GM23338 (cell line): ENCODE measurements around the gene ADGRB2. TPM values are rescaled to one million over a fixed set of nuclear protein-coding genes. Genes with fewer than 3 reads are reported as not detected.
A peak's percentile ranks its signal among the peaks of the same experiment; 100 is the strongest.

Source experiments
- ATAC-seq: fragments of 200-7000 bp; cut with Tn5 transposase; 3 replicates; pipeline ENCODE4 v1.9.1; 2020
- DNase-seq: peaks from one replicate; pipeline ENCODE4 v3.0.0-alpha.2; 2015; ENCODE audit warnings: low spot score
- H2AFZ ChIP-seq: fragments of 200-600 bp; sonication (generic); 2 replicates; pipeline ENCODE4 v1.8.0; 2016; ENCODE audit warnings: antibody characterized with exemption, mild to moderate bottlenecking, moderate library complexity
- H3F3A ChIP-seq: fragments of 200-600 bp; sonication (generic); replicated peaks from 2 replicates; pipeline ENCODE4 v1.8.0; 2017; ENCODE audit warnings: antibody characterized with exemption, mixed run types, low read depth
- H3K27ac ChIP-seq: fragments of 200-600 bp; sonication (generic); 2 replicates; pipeline ENCODE4 v1.6.1; 2016; ENCODE audit warnings: low read depth
- H3K27me3 ChIP-seq: fragments of 200-600 bp; sonication (generic); 2 replicates; pipeline ENCODE4 v1.8.0; 2016; ENCODE audit warnings: mild to moderate bottlenecking, mixed run types, moderate library complexity; ENCODE audit not compliant: insufficient read depth
- H3K36me3 ChIP-seq: fragments of 200-600 bp; sonication (generic); 2 replicates; pipeline ENCODE4 v1.8.0; 2016; ENCODE audit warnings: mild to moderate bottlenecking; ENCODE audit not compliant: insufficient read depth
- H3K4me1 ChIP-seq: fragments of 200-600 bp; sonication (generic); 2 replicates; pipeline ENCODE4 v1.8.0; 2016; ENCODE audit warnings: mild to moderate bottlenecking, moderate library complexity; ENCODE audit not compliant: insufficient read depth
- H3K4me2 ChIP-seq: fragments of 200-600 bp; sonication (generic); 2 replicates; pipeline ENCODE4 v1.7.1; 2017; ENCODE audit warnings: mixed run types
- H3K4me3 ChIP-seq: fragments of 200-600 bp; sonication (generic); 2 replicates; pipeline ENCODE4 v1.6.1; 2016; ENCODE audit warnings: mixed run types
- H3K79me2 ChIP-seq: fragments of 200-600 bp; sonication (generic); replicated peaks from 2 replicates; pipeline ENCODE4 v1.8.0; 2017; ENCODE audit warnings: mild to moderate bottlenecking; ENCODE audit not compliant: insufficient read depth
- H3K9me2 ChIP-seq: fragments of 200-600 bp; sonication (generic); 2 replicates; pipeline ENCODE4 v1.8.0; 2017; ENCODE audit not compliant: insufficient read depth
- H4K20me1 ChIP-seq: fragments of 200-600 bp; sonication (generic); replicated peaks from 2 replicates; pipeline ENCODE4 v1.8.0; 2017; ENCODE audit warnings: mild to moderate bottlenecking; ENCODE audit not compliant: insufficient read depth
- H3K27ac Mint-ChIP-seq: 2 replicates; pipeline ENCODE4 v1.8.0; 2020; ENCODE audit warnings: inconsistent platforms, mild to moderate bottlenecking, moderate library complexity, mixed read lengths
- H3K27me3 Mint-ChIP-seq: 3 replicates; pipeline ENCODE4 v1.8.0; 2022; ENCODE audit warnings: low read depth, mild to moderate bottlenecking, moderate library complexity, mixed read lengths, inconsistent platforms; ENCODE audit not compliant: insufficient read depth, poor library complexity
- H3K36me3 Mint-ChIP-seq: 3 replicates; pipeline ENCODE4 v1.8.0; 2021; ENCODE audit warnings: low read depth, mild to moderate bottlenecking, inconsistent platforms, moderate library complexity, mixed read lengths
- H3K4me1 Mint-ChIP-seq: 3 replicates; pipeline ENCODE4 v1.8.0; 2020; ENCODE audit warnings: mild to moderate bottlenecking, inconsistent platforms, mixed read lengths
- H3K4me3 Mint-ChIP-seq: 3 replicates; pipeline ENCODE4 v1.8.0; 2021; ENCODE audit warnings: moderate library complexity, mild to moderate bottlenecking, inconsistent platforms, mixed read lengths
- H3K9me3 Mint-ChIP-seq: 3 replicates; pipeline ENCODE4 v1.8.0; 2020; ENCODE audit warnings: moderate library complexity, mild to moderate bottlenecking, inconsistent platforms, mixed read lengths
- ETS1 ChIP-seq: IDR thresholded peaks from 2 replicates; pipeline ENCODE4 v1.6.1; 2016; ENCODE audit warnings: antibody characterized with exemption
- NANOG ChIP-seq: IDR thresholded peaks from 2 replicates; pipeline ENCODE4 v1.6.1; 2016; ENCODE audit warnings: antibody characterized with exemption, borderline replicate concordance
- POLR2AphosphoS5 ChIP-seq: IDR thresholded peaks from 2 replicates; pipeline ENCODE4 v1.6.1; 2016; ENCODE audit warnings: antibody characterized with exemption, low read depth
- polyA plus RNA-seq: library from polyadenylated mRNA; unstranded; fragments of >200 nt; fragmentation: Nextera tagmentation; extraction: Ambion mirVana; gene quantifications from 2 replicates; pipeline ENCODE4 v1.2.1, GENCODE V29; 2016
- total RNA-seq: library from RNA; depleted of rRNA; stranded (reverse); fragments of >200 nt; shearing (Covaris generic); gene quantifications from 2 replicates; pipeline ENCODE4 v1.2.3, GENCODE V29; 2014
- TF ChIP-seq, protein P1 (sequence below): fragments of 250-450 bp; sonication (Bioruptor Pico); IDR thresholded peaks from 2 replicates; pipeline ENCODE4 v1.5.0; 2020; ENCODE audit warnings: mild to moderate bottlenecking, moderate library complexity

The ADGRB2 gene
- total and polyA plus RNA-seq, 2 experiments from 2014 or later, result 8.0 to 27.8 TPM

- H3K4me1 ChIP-seq, result peaks cover 21% of the 10 kb centered on the region
- TF ChIP-seq ETS1 (no peak), POLR2AphosphoS5 (peak; percentile 51), NANOG (no peak)
- TF ChIP-seq, protein P1, sequence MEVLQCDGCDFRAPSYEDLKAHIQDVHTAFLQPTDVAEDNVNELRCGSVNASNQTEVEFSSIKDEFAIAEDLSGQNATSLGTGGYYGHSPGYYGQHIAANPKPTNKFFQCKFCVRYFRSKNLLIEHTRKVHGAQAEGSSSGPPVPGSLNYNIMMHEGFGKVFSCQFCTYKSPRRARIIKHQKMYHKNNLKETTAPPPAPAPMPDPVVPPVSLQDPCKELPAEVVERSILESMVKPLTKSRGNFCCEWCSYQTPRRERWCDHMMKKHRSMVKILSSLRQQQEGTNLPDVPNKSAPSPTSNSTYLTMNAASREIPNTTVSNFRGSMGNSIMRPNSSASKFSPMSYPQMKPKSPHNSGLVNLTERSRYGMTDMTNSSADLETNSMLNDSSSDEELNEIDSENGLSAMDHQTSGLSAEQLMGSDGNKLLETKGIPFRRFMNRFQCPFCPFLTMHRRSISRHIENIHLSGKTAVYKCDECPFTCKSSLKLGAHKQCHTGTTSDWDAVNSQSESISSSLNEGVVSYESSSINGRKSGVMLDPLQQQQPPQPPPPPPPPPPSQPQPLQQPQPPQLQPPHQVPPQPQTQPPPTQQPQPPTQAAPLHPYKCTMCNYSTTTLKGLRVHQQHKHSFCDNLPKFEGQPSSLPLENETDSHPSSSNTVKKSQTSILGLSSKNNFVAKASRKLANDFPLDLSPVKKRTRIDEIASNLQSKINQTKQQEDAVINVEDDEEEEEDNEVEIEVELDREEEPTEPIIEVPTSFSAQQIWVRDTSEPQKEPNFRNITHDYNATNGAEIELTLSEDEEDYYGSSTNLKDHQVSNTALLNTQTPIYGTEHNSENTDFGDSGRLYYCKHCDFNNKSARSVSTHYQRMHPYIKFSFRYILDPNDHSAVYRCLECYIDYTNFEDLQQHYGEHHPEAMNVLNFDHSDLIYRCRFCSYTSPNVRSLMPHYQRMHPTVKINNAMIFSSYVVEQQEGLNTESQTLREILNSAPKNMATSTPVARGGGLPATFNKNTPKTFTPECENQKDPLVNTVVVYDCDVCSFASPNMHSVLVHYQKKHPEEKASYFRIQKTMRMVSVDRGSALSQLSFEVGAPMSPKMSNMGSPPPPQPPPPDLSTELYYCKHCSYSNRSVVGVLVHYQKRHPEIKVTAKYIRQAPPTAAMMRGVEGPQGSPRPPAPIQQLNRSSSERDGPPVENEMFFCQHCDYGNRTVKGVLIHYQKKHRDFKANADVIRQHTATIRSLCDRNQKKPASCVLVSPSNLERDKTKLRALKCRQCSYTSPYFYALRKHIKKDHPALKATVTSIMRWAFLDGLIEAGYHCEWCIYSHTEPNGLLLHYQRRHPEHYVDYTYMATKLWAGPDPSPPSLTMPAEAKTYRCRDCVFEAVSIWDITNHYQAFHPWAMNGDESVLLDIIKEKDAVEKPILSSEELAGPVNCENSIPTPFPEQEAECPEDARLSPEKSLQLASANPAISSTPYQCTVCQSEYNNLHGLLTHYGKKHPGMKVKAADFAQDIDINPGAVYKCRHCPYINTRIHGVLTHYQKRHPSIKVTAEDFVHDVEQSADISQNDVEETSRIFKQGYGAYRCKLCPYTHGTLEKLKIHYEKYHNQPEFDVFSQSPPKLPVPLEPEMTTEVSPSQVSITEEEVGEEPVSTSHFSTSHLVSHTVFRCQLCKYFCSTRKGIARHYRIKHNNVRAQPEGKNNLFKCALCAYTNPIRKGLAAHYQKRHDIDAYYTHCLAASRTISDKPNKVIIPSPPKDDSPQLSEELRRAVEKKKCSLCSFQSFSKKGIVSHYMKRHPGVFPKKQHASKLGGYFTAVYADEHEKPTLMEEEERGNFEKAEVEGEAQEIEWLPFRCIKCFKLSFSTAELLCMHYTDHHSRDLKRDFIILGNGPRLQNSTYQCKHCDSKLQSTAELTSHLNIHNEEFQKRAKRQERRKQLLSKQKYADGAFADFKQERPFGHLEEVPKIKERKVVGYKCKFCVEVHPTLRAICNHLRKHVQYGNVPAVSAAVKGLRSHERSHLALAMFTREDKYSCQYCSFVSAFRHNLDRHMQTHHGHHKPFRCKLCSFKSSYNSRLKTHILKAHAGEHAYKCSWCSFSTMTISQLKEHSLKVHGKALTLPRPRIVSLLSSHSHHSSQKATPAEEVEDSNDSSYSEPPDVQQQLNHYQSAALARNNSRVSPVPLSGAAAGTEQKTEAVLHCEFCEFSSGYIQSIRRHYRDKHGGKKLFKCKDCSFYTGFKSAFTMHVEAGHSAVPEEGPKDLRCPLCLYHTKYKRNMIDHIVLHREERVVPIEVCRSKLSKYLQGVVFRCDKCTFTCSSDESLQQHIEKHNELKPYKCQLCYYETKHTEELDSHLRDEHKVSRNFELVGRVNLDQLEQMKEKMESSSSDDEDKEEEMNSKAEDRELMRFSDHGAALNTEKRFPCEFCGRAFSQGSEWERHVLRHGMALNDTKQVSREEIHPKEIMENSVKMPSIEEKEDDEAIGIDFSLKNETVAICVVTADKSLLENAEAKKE (CRISPR knock-in tag), result no peak
- ATAC-seq, result peak; percentile 81
Measured at GRCh38 chr1:31703431-31704270, 60.5 kb downstream of the ADGRB2 start, which contains the start of gene COL16A1. COL16A1 (minus strand) TSS chr1:31704017; CDS start chr1:31702193, 1,824 bp downstream.

More at GRCh38 chr1:31703431-31704270, 60.5 kb downstream of the ADGRB2 start, which contains the start of gene COL16A1:
- Histone ChIP-seq H3K36me3 (no peaks in the 10 kb centered on the region), H2AFZ (peak within 1 kb of the TSS; percentile 98), H3F3A (peaks cover 12% of the 10 kb centered on the region; the same call in 1 of the 2 replicates), H3K27me3 (no peaks in the 10 kb centered on the region), H4K20me1 (no peaks in the 10 kb centered on the region), H3K4me2 (peak within 1 kb of the TSS; percentile 92), H3K27ac (peak within 1 kb of the TSS; percentile 73), H3K9me2 (no peaks in the 10 kb centered on the region), H3K79me2 (no peaks in the 10 kb centered on the region), H3K4me3 (peak within 1 kb of the TSS; percentile 77)
- peak; percentile 81 for DNase-seq
- H3K36me3 Mint-ChIP-seq, result peaks cover 3% of the 10 kb centered on the region; the same call in 1 of the 3 replicates
- peaks cover 44% of the 10 kb centered on the region for H3K4me1 Mint-ChIP-seq
- peaks cover 34% of the 10 kb centered on the region for H3K27me3 Mint-ChIP-seq
- peak within 1 kb of the TSS; percentile 73 for H3K4me3 Mint-ChIP-seq
- H3K9me3 Mint-ChIP-seq, result no peaks in the 10 kb centered on the region
- peak within 1 kb of the TSS; percentile 87 for H3K27ac Mint-ChIP-seq
